HG03575 (cell line): ENCODE results near the gene FGFR3.
"Not testable (repeated sequence)": the region's sequence is repeated elsewhere in the genome, so short reads cannot be mapped to it uniquely, and the experiment has no call there.

ENCODE experiments used
- ATAC-seq: cut with Tn5 transposase; IDR thresholded peaks from one replicate; pipeline ENCODE4 v1.9.1; 2021; ENCODE audit not compliant: unreplicated experiment, insufficient number of reproducible peaks, low FRiP score; ENCODE audit errors: extremely low read depth

The FGFR3 gene

GRCh38 chr4:1826531-1827350, 33.6 kb downstream of the FGFR3 start:
- no peak for ATAC-seq

DNA sequence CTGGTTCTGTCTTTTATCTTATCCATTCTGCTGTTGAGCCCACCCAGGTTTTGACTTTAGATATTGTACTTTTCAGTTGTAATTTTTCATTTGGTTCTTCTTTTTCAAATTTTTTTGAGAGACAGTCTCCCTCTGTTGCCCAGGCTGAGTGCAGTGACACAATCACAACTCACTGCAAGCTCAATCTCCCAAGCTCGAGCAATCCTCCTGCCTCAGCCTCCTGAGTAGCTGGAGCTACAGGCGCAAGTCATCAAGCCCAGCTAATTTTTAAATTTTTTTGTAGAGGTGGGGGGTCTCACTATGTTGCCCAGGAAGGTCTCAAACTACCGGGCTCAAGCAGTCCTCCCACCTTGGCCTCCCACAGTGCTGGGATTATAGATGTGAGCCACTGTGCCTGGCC, 37.1 kb downstream of the FGFR3 start:
- ATAC-seq, result no peak

- no peak for ATAC-seq
Measured at GRCh38 chr4:1830642-1831228, 37.6 kb downstream of the FGFR3 start.

DNA sequence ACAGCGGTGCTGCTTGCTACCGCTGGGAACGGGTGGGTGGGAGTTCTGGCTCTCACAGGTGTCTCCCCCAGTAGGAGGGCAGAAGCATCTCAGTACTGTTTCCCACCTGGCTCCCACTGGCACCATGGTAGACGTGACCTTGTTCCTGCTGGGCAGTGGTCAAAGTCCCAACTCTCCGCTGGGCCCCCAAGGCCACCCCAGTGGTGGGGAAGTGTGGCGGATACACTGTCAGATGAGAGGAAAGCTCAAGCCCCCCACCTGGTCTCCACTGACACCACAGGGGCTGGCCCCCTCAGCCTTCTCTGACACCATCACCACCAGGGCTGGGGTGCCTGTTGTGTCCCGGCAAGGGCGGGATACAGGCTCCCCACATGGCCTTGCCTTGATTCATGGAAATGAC, 38.2 kb downstream of the FGFR3 start:
- no peak for ATAC-seq

DNA sequence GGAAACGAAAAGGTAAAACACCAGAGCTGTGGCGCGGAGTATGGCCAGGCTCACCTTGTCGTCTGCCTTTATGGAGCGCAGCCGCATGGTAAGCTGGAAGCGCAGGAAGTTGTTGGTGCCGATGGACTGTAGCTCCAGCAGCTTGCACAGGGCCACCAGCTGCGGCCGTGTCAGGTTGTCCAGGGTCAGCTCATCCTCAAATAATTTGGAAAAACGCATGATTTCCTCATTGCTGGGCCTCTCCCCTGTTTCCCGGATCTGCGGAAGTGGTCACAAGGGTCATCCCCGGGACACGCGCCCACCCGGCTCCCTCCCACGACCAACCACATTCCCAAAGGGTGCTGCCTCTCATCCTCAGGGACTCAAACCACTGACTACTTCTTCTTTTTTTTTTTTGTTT, 39.6 kb downstream of the FGFR3 start:
- ATAC-seq, result no peak

DNA sequence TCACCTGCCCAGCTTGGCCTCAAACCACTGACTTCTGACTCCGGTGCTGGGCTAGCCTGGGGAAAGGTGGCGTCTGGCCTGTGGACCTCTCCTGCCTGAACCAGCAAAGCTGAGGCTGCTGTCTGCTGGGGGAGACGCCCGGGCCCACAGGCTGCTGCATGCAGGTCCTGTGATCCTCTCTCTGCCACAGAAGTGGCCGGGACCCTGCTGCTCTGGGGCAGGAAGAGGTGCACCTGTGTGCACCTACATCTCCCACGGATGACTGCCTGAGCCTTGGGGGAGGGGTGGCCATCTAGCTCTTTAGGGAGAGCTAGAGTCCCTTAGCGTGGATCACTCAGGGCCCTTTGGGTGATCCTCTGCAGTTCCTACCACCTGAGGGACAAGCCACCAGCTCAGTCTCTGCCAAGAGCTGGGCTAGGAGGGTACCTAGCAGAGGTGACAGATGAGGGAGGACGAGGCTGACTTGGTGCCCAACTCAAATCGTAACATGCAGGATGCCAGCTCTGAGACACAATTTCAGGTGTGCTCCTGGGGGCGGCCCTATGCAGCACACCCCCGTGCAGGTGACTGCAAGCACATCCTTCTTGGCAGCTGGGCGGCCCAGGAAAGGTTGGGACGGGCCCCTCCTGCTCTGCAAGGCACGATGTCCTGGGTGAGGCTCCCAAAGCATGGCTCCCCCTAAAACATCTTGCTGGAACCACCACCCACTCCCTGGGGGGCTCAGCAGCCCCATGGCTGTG, 40.4 kb downstream of the FGFR3 start:
- ATAC-seq, result no peak

GRCh38 chr4:1834047-1834775, 41.1 kb downstream of the FGFR3 start:
- no peak for ATAC-seq

DNA sequence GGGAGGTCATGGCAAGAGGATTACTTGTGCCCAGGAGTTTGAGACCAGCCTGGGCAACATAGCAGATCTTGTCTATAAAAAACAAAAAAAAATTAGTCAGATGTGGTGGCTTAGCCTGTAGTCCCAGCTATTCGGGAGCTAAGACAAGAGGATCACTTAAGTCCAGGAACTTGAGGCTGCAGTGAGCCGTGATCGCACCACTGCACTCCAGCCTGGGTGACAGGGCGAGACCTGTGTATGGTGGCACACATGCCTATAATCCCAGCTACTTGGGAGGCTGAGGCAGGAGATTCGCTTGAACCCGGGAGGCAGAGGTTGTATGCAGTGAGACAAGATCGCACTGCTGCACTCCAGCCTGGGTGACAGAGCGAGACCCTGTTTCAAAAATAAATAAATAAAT, 42.7 kb downstream of the FGFR3 start:
- not testable (repeated sequence) for ATAC-seq

DNA sequence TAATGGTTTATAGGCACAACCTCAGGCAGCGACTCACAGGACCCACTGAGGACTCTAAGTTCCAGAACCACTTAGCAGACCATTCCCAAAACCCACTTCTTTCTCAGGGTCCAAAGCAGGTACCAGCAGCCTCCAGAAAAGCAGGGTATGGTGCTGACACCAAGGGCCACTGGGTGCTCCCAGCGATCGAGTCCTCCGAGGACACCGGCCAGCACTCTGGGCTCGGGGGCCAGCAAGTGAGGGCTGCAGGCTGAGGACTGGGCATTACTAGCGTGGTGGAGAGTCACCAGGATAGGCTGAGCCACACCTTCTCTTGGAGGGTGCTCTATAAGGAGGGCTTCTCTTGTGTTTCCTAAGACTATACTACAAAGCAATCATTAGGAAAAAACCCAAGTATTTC, 43.6 kb downstream of the FGFR3 start:
- ATAC-seq, result no peak

GRCh38 chr4:1837069-1837468, 44.0 kb downstream of the FGFR3 start:
- ATAC-seq, result no peak

DNA sequence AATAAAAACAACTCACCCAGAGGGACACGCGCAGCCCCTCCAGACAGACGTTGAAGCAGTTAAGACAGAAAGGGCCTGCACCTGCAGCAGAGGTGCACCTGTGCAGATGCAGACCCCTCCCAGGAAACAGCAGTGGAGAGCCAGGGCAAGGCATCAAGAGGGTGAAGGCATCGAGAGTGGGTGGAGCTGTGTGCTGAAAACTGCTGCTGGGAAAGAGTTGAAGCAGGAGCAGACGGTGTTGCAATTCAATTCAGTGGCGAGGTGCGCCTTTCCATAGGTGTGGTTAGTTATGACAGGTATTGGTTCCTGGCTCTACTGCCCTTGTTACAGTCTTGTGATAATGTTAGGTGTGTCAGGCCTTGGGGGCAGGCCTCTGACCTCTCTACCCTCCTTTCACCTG, 46.2 kb downstream of the FGFR3 start:
- ATAC-seq, result no peak

DNA sequence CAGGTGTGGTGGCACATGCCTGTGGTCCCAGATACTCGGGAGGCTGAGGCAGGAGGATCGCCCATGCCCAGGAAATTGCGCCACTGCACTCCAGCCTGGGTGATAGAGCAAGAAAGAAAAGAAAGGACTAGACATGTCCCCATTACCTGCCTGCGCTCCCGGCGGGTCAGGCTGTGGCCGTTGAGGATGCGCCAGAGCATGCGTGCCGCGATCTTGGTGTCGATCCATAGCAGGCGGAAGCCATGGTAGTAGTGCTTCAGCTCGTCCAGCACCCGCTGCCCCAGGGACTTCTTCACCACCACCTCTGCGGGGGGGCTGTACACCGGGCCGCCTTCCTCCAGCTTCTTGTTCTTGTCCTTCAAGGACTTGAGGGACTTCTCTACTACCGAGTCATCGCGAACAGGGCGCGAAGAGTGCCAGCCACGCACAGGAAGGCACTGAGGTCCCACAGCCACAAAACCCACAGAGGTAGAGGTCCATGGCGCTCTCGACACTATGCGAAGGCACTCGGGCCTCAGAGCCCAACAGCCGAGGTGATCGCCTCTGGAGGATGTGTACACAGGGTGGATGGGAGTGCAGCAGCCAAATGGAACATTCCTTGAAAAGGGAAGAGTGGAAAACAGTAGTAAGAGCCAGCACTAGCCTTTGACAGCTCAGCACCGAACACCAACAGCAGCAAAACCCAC, 48.3 kb downstream of the FGFR3 start:
- ATAC-seq, result no peak

DNA sequence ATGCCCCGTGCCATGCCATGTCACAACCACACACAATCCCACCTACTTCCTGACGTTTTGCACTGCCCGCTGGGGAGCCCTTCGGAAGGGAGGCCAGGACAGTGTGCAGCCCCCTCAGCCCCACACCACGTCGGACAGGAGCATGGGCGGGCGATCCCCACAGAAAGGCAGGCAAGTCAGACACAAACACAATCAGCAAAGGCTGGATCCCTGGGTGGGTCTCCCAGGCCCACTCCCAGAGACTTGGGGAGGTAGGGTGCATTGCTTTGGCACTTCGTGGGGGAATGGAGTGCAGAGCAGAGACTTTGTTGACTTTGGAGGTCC, 48.8 kb downstream of the FGFR3 start:
- no peak for ATAC-seq

GRCh38 chr4:1842339-1842895, 49.3 kb downstream of the FGFR3 start:
- no peak for ATAC-seq

GRCh38 chr4:1842993-1843448, 49.9 kb downstream of the FGFR3 start:
- no peak for ATAC-seq

- no peak for ATAC-seq
Measured at GRCh38 chr4:1843852-1844251, 50.8 kb downstream of the FGFR3 start.

DNA sequence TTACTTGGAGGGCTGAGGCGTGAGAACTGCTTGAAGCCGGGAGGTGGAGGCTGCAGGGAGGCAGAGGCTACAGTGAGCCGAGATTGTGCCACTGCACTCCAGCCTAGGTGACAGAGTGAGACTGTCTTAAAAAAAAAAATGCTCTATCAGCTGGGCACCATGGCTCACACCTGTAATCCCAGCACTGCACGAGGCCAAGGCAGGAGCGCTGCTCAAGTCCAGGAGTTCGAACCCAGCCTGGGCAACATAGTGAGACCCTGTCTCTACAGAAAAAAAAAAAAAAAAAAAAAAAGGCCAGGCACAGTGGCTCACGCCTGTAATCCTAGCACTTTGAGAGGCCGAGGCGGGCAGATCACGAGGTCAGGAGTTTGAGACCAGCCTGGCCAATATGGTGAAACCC, 51.5 kb downstream of the FGFR3 start:
- not testable (repeated sequence) for ATAC-seq

DNA sequence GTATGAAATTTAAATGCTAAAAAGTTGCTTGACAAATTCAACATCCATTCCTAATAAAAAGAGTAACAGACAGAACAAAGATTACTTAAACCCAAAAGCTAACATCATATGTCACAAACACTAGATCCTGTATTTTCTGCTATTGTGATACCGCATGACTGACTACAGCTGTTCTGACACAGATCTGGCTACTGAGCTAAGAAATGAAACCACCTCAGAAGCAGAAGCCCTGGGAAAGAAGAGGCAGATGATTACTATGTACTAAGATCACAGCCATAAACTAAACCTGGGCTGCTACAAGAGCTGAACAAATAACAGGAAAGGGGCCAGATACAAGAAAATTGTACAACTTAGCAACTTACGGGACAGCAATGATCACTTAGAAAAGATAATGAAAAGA, 53.5 kb downstream of the FGFR3 start:
- ATAC-seq, result no peak

GRCh38 chr4:1850276-1850675, 57.2 kb downstream of the FGFR3 start:
- ATAC-seq, result no peak
